GM12878 (cell line): ENCODE measurements around the gene SCMH1. TPM values are rescaled to one million over a fixed set of nuclear protein-coding genes. Genes with fewer than 3 reads are reported as not detected.

Experiments
- ATAC-seq: fragments of 200-7000 bp; cut with Tn5 transposase; 3 replicates; pipeline ENCODE4 v1.9.1; 2020; ENCODE audit warnings: mild to moderate bottlenecking, moderate library complexity
- BruUV-seq: library from RNA; stranded (reverse); fragments of 400-500 nt; replicated peaks from 2 replicates; lab custom pipeline; 2021; lab: Mats Ljungman, UMichigan
- CTCF ChIA-PET: fragments of 300-600 bp; sonication (Branson Sonifier 250); formaldehyde crosslinking; extraction: SDS; loops from one replicate; lab custom pipeline; 2021; ENCODE audit warnings: inconsistent platforms; lab: Yijun Ruan, JAX
- POLR2A ChIA-PET: fragments of 350-600 bp; formaldehyde crosslinking; extraction: SDS; loops from one replicate; lab custom pipeline; 2021; ENCODE audit warnings: inconsistent platforms; lab: Charles Lee
- RAD21 ChIA-PET: fragments of 300-600 bp; sonication (Branson Sonifier 250); formaldehyde crosslinking; loops from one replicate; lab custom pipeline; 2023; ENCODE audit warnings: antibody characterized with exemption; ENCODE audit not compliant: unreplicated experiment; lab: Charles Lee
- SMC1A ChIA-PET: fragments of 300-600 bp; sonication (Branson Sonifier 250); formaldehyde crosslinking; loops from one replicate; lab custom pipeline; 2023; ENCODE audit not compliant: unreplicated experiment, uncharacterized antibody; lab: Charles Lee
- DNase-seq: peaks from one replicate; pipeline ENCODE4 v3.0.0-alpha.2; 2011; ENCODE audit warnings: low read depth, low spot score
- FAIRE-seq: peaks from 3 replicates; lab custom pipeline; 2011; peaks lifted over from hg19 to GRCh38; lab: Jason Lieb, UNC
- H2AFZ ChIP-seq: 2 replicates; pipeline ENCODE4 v1.6.0; 2011; ENCODE audit warnings: low read depth, low read length, control low read depth; ENCODE audit not compliant: control insufficient read depth
- H3K27ac ChIP-seq: 2 replicates; pipeline ENCODE4 v1.5.1; 2011; ENCODE audit warnings: control low read depth; ENCODE audit not compliant: control insufficient read depth, insufficient read depth
- H3K27me3 ChIP-seq, 2 experiments: replicated peaks in 1 of 2; 2 replicates each; pipeline versions ENCODE4 v1.6.0 to v1.6.1; 2011; ENCODE audit warnings: low read length in 1 of 2; ENCODE audit not compliant: control insufficient read depth in 2 of 2, insufficient read depth in 2 of 2
- H3K36me3 ChIP-seq, 2 experiments: 2 replicates each; pipeline ENCODE4 v1.5.1; 2011; ENCODE audit warnings: low read length in 1 of 2; ENCODE audit not compliant: control insufficient read depth in 2 of 2, insufficient read depth in 2 of 2
- H3K4me1 ChIP-seq: 2 replicates; pipeline ENCODE4 v1.6.1; 2011; ENCODE audit warnings: mild to moderate bottlenecking, low read length, moderate library complexity, mixed read lengths; ENCODE audit not compliant: control insufficient read depth, insufficient read depth
- H3K4me2 ChIP-seq: 2 replicates; pipeline ENCODE4 v1.6.0; 2011; ENCODE audit warnings: control low read depth; ENCODE audit not compliant: control insufficient read depth, insufficient read depth
- H3K4me3 ChIP-seq: fragments of 200-600 bp; sonication (generic); 2 replicates; pipeline ENCODE4 v1.5.1; 2016
- H3K79me2 ChIP-seq: 2 replicates; pipeline ENCODE4 v1.6.0; 2011; ENCODE audit warnings: low read length; ENCODE audit not compliant: control insufficient read depth, insufficient read depth
- H3K9ac ChIP-seq: 2 replicates; pipeline ENCODE4 v1.8.0; 2011; ENCODE audit warnings: low read length, control low read depth, mixed read lengths; ENCODE audit not compliant: control insufficient read depth, insufficient read depth
- H3K9me3 ChIP-seq: replicated peaks from 3 replicates; pipeline ENCODE4 v1.5.1; 2011; ENCODE audit warnings: mild to moderate bottlenecking, low read length; ENCODE audit not compliant: control insufficient read depth, insufficient read depth
- H4K20me1 ChIP-seq: 2 replicates; pipeline ENCODE4 v1.6.0; 2011; ENCODE audit not compliant: control insufficient read depth, insufficient read depth
- BMI1 ChIP-seq: fragments of 450-650 bp; IDR thresholded peaks from 2 replicates; pipeline ENCODE4 v1.6.1; 2016; ENCODE audit warnings: mild to moderate bottlenecking, moderate library complexity, borderline replicate concordance
- BRCA1 ChIP-seq: IDR thresholded peaks from 2 replicates; pipeline ENCODE4 v1.6.1; 2011; ENCODE audit warnings: low read depth, low read length, improper control_type of control experiment
- EED ChIP-seq: sonication (generic); IDR thresholded peaks from 2 replicates; pipeline ENCODE4 v1.6.1; 2016; ENCODE audit warnings: antibody characterized with exemption, low read depth
- KLF5 ChIP-seq: fragments of 450-650 bp; IDR thresholded peaks from 2 replicates; pipeline ENCODE4 v1.6.1; 2014; ENCODE audit warnings: mild to moderate bottlenecking; ENCODE audit not compliant: partially characterized antibody
- MAX ChIP-seq: IDR thresholded peaks from 2 replicates; pipeline ENCODE4 v1.6.1; 2012; ENCODE audit warnings: low read depth, low read length, improper control_type of control experiment
- NBN ChIP-seq: fragments of 450-650 bp; IDR thresholded peaks from 2 replicates; pipeline ENCODE4 v1.6.1; 2016
- NFIC ChIP-seq: IDR thresholded peaks from 2 replicates; pipeline ENCODE4 v1.6.1; 2012; ENCODE audit warnings: low read depth, mild to moderate bottlenecking, inconsistent platforms, low read length, moderate library complexity
- NRF1 ChIP-seq: conservative IDR thresholded peaks from 2 replicates; pipeline ENCODE4 v1.6.1; 2011; ENCODE audit warnings: mild to moderate bottlenecking, low read depth, low read length, improper control_type of control experiment
- SIN3A ChIP-seq: IDR thresholded peaks from 2 replicates; pipeline ENCODE4 v1.6.1; 2012; ENCODE audit warnings: low read depth, low read length, improper control_type of control experiment
- SUZ12 ChIP-seq: fragments of 200-600 bp; sonication (generic); IDR thresholded peaks from one replicate; pipeline ENCODE4 v1.6.1; 2018; ENCODE audit warnings: antibody characterized with exemption, mild to moderate bottlenecking; ENCODE audit not compliant: unreplicated experiment
- ZNF384 ChIP-seq: IDR thresholded peaks from 2 replicates; pipeline ENCODE4 v1.6.1; 2012; ENCODE audit warnings: low read depth, mild to moderate bottlenecking, low read length, improper control_type of control experiment, borderline replicate concordance
- WGBS: methylation state at CpG from one replicate; pipeline ENCODE4 v1.1.6; 2016; ENCODE audit warnings: low lambda C conversion rate; ENCODE audit not compliant: insufficient replicate concordance, insufficient coverage; ENCODE audit errors: missing lambda C conversion rate; 5-methylcytosine and 5-hydroxymethylcytosine counted together
- in situ Hi-C: fragments of 300-500 bp; cut with MboI; formaldehyde crosslinking; loops from 9 replicates; pipeline ENCODE4 v1.14.3; 2018; ENCODE audit warnings: mixed read lengths
- intact Hi-C: fragments of 100-400 bp; cut with micrococcal nuclease; formaldehyde crosslinking; loops from one replicate; pipeline ENCODE4 v1.14.2; 2022; ENCODE audit not compliant: unreplicated experiment
- polyA plus RNA-seq, 11 experiments: library from polyadenylated mRNA; depleted of rRNA in 4 of 11; unstranded in 6 of 11; stranded (reverse) in 5 of 11; fragments of >200 nt; fragmentation: Nextera tagmentation in 4 of 11; fragmentation: Illumina TruSeq in 1 of 11; extraction: Ambion mirVana in 4 of 11; extraction: Trizol in 1 of 11; gene quantifications; 1 replicate in 1 of 11; 2 replicates in 10 of 11; pipeline versions ENCODE4 v1.2.1 to v1.2.3, GENCODE V29; 2011 to 2016; ENCODE audit warnings: inconsistent platforms in 2 of 11, missing spikeins in 2 of 11, low read depth in 1 of 11
- total RNA-seq, 4 experiments: library from RNA; depleted of rRNA in 3 of 4; stranded (reverse); fragments of >200 nt in 3 of 4; fragmentation: Illumina TruSeq in 1 of 4; extraction: Trizol in 1 of 4; gene quantifications; 2 replicates each; pipeline versions ENCODE4 v1.2.1 to v1.2.3, GENCODE V29; 2013 to 2021
- TF ChIP-seq, protein P1 (sequence below): fragments of 450-650 bp; IDR thresholded peaks from 2 replicates; pipeline ENCODE4 v1.6.1; 2017; ENCODE audit warnings: borderline replicate concordance
- TF ChIP-seq, protein P2 (sequence below): fragments of 450-650 bp; formaldehyde crosslinking; IDR thresholded peaks from 2 replicates; pipeline ENCODE4 v1.4.0; 2022; ENCODE audit warnings: mild to moderate bottlenecking, moderate library complexity

The SCMH1 gene
- total and polyA plus RNA-seq, 10 of the 15 experiments (the other 5 are each of a cell fraction or from before 2014, with no cell fraction given), result 7.5 to 44.1 (median 27.8) TPM

- Histone ChIP-seq H3K79me2 (peaks cover 53% of the 10 kb centered on the region), H3K36me3 (no peaks in the 10 kb centered on the region), H3K9ac (no peak overlapping the region), H2AFZ (no peak overlapping the region), H3K27me3 (no peaks in the 10 kb centered on the region)
- ATAC-seq (no peak), DNase-seq (no peak), FAIRE-seq (no peak)
- no TSS peak for BruUV-seq
- TF ChIP-seq NBN (no peak), NRF1 (no peak), SUZ12 (no peak), BRCA1 (no peak)
- TF ChIP-seq, protein P1, sequence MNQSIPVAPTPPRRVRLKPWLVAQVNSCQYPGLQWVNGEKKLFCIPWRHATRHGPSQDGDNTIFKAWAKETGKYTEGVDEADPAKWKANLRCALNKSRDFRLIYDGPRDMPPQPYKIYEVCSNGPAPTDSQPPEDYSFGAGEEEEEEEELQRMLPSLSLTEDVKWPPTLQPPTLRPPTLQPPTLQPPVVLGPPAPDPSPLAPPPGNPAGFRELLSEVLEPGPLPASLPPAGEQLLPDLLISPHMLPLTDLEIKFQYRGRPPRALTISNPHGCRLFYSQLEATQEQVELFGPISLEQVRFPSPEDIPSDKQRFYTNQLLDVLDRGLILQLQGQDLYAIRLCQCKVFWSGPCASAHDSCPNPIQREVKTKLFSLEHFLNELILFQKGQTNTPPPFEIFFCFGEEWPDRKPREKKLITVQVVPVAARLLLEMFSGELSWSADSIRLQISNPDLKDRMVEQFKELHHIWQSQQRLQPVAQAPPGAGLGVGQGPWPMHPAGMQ, result no peak
- TF ChIP-seq, all 136 proteins: peak for 0
- ChIA-PET RAD21 (no interaction called here), SMC1A (interaction anchor here (1.1 kb wide), 1 partner anchor 11 kb away, joined by 3 read pairs; no protein-coding TSS in a partner anchor), CTCF (no interaction called here), POLR2A (no interaction called here)
- Histone ChIP-seq H3K9me3 (no peaks in the 10 kb centered on the region), H3K4me2 (no peak overlapping the region), H4K20me1 (no peaks in the 10 kb centered on the region), H3K4me1 (peaks cover 8% of the 10 kb centered on the region; the same call in 1 of the 2 replicates), H3K27ac (no peak overlapping the region), H3K4me3 (no peak overlapping the region)
- in situ Hi-C loops (no loop called here), intact Hi-C loops (no loop called here)
Measured at GRCh38 chr1:41235893-41236292, 6.2 kb downstream of the SCMH1 start.

DNA sequence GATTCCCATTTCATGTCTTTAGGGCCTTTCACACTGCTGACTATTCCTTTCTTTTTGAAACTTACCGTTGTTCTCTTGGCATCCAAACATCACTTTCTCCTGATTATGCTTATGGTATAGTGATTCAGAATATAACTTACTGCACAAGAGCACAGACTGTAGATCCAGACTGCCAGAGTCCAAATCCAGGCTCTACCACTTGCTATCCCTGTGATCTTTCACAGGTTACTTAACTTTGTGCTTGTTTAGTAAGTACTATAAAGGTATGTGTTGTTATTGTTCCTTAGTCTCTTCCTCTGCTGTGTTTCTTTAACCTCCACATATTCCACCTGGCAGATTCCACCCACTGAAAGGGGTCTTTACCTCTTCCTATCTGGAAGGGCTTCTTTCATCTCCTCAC is 8.4 kb downstream of the SCMH1 start:
- no peak overlapping the region for H2AFZ ChIP-seq
- no peaks in the 10 kb centered on the region for H3K36me3 ChIP-seq
- in situ Hi-C loops, result no loop called here
- intact Hi-C loops, result no loop called here
- 100% methylated on average over 1 of the region's 1 CpG for WGBS
- BruUV-seq, result no TSS peak
- no peaks in the 10 kb centered on the region for H3K9me3 ChIP-seq
- H3K4me3 ChIP-seq, result no peak overlapping the region
- ChIA-PET CTCF (no interaction called here), SMC1A (interaction anchor here (0.7 kb wide), 1 partner anchor 38 kb away, joined by 3 read pairs; no protein-coding TSS in a partner anchor), RAD21 (no interaction called here), POLR2A (interaction anchor here (0.6 kb wide), 1 partner anchor 88 kb away, joined by 3 read pairs; no protein-coding TSS in a partner anchor)
- H3K4me1 ChIP-seq, result no peaks in the 10 kb centered on the region
- ATAC-seq (no peak), FAIRE-seq (no peak), DNase-seq (no peak)
- no peak overlapping the region for H3K9ac ChIP-seq
- H3K79me2 ChIP-seq, result peaks cover 43% of the 10 kb centered on the region
- no peaks in the 10 kb centered on the region for H3K27me3 ChIP-seq
- no peaks in the 10 kb centered on the region for H4K20me1 ChIP-seq
- H3K4me2 ChIP-seq, result no peak overlapping the region
- H3K27ac ChIP-seq, result no peak overlapping the region
- no peak for TF ChIP-seq ZNF384
- no peak for TF ChIP-seq KLF5
- TF ChIP-seq BMI1, result no peak
- TF ChIP-seq SIN3A, result no peak
- TF ChIP-seq MAX, result no peak
- no peak for TF ChIP-seq EED
- TF ChIP-seq NFIC, result no peak
- TF ChIP-seq, protein P2, sequence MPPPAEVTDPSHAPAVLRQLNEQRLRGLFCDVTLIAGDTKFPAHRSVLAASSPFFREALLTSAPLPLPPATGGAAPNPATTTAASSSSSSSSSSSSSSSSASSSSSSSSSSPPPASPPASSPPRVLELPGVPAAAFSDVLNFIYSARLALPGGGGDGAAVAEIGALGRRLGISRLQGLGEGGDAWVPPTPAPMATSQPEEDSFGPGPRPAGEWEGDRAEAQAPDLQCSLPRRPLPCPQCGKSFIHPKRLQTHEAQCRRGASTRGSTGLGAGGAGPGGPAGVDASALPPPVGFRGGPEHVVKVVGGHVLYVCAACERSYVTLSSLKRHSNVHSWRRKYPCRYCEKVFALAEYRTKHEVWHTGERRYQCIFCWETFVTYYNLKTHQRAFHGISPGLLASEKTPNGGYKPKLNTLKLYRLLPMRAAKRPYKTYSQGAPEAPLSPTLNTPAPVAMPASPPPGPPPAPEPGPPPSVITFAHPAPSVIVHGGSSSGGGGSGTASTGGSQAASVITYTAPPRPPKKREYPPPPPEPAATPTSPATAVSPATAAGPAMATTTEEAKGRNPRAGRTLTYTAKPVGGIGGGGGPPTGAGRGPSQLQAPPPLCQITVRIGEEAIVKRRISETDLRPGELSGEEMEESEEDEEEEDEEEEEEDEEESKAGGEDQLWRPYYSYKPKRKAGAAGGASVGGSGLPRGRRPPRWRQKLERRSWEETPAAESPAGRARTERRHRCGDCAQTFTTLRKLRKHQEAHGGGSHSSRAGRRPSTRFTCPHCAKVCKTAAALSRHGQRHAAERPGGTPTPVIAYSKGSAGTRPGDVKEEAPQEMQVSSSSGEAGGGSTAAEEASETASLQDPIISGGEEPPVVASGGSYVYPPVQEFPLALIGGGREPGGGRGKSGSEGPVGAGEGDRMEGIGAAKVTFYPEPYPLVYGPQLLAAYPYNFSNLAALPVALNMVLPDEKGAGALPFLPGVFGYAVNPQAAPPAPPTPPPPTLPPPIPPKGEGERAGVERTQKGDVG (CRISPR knock-in tag), result no peak
